ENCODE measurements around the gene TOMM34.

- TF ChIP-seq CTCF (IDR thresholded peaks at IDR 0.05) (no peak), EP300 (IDR thresholded peaks at IDR 0.05) (no peak), POLR2A (IDR thresholded peaks at IDR 0.05) (peak in 1 of 4 donors; percentile 68)
Measured at GRCh38 chr20:44967207-44967807, 7.1 kb upstream of the TOMM34 start.

All from upper lobe of left lung (tissue), 4 donors.